IPS-15b (cell line): ENCODE data around the gene LAMB1.
"Not testable (repeated sequence)": the region's sequence is repeated elsewhere in the genome, so short reads cannot be mapped to it uniquely, and the experiment has no call there.

Experiments used
- H3K27me3 ChIP-seq: one replicate; pipeline ENCODE4 v1.6.1; 2013; ENCODE audit warnings: low read length; ENCODE audit not compliant: control insufficient read depth, insufficient read depth
- H3K36me3 ChIP-seq: one replicate; pipeline ENCODE4 v1.6.1; 2013; ENCODE audit warnings: low read length; ENCODE audit not compliant: control insufficient read depth, insufficient read depth
- H3K4me1 ChIP-seq: one replicate; pipeline ENCODE4 v1.6.1; 2013; ENCODE audit warnings: mild to moderate bottlenecking, low read length; ENCODE audit not compliant: control insufficient read depth, insufficient read depth
- H3K4me3 ChIP-seq: one replicate; pipeline ENCODE4 v1.5.1; 2013; ENCODE audit warnings: low read depth, low read length
- H3K9ac ChIP-seq: one replicate; pipeline ENCODE4 v1.6.1; 2013; ENCODE audit warnings: low read depth, mild to moderate bottlenecking, low read length
- H3K9me3 ChIP-seq: one replicate; pipeline ENCODE4 v1.6.1; 2013; ENCODE audit warnings: mild to moderate bottlenecking, low read length; ENCODE audit not compliant: control insufficient read depth, insufficient read depth

LAMB1 gene

GRCh38 chr7:107891636-107892366 lies 111.2 kb downstream of the LAMB1 start:
- H3K4me3 ChIP-seq: peak overlapping the region; percentile 95
- H3K9ac ChIP-seq: peak overlapping the region; percentile 88
- H3K27me3 ChIP-seq: no peaks in the 10 kb centered on the region
- H3K4me1 ChIP-seq: no peaks in the 10 kb centered on the region
- H3K9me3 ChIP-seq: no peaks in the 10 kb centered on the region
- peaks cover 5% of the 10 kb centered on the region for H3K36me3 ChIP-seq

- Histone ChIP-seq H3K9me3 (no peaks in the 10 kb centered on the region), H3K9ac (peak within 1 kb of the TSS; percentile 88), H3K4me3 (peak within 1 kb of the TSS; percentile 95), H3K4me1 (no peaks in the 10 kb centered on the region), H3K27me3 (no peaks in the 10 kb centered on the region), H3K36me3 (peaks cover 4% of the 10 kb centered on the region)
These were observed 111.9 kb downstream of the LAMB1 start, which contains the start of gene DLD for GRCh38 chr7:107890962-107891635. Gene DLD, plus strand, starts transcription at chr7:107891183. Its CDS starts 68 bp downstream, at chr7:107891251.

- H3K9me3 ChIP-seq: no peaks in the 10 kb centered on the region
- H3K27me3 ChIP-seq: no peaks in the 10 kb centered on the region
- no peaks in the 10 kb centered on the region for H3K4me1 ChIP-seq
- no peaks in the 10 kb centered on the region for H3K36me3 ChIP-seq
- no peak overlapping the region for H3K9ac ChIP-seq
- peak overlapping the region; percentile 95 for H3K4me3 ChIP-seq
These were observed 112.4 kb downstream of the LAMB1 start for GRCh38 chr7:107890493-107890961.

- Histone ChIP-seq H3K9me3 (no peaks in the 10 kb centered on the region), H3K4me3 (no peak overlapping the region), H3K4me1 (no peaks in the 10 kb centered on the region), H3K36me3 (no peaks in the 10 kb centered on the region), H3K9ac (no peak overlapping the region), H3K27me3 (no peaks in the 10 kb centered on the region)
These were observed 113.0 kb downstream of the LAMB1 start for GRCh38 chr7:107889992-107890391.

- not testable (repeated sequence) for H3K4me3 ChIP-seq, H3K9me3 ChIP-seq, H3K4me1 ChIP-seq, H3K36me3 ChIP-seq, H3K27me3 ChIP-seq, H3K9ac ChIP-seq
These were observed 115.1 kb downstream of the LAMB1 start for GRCh38 chr7:107887827-107888226.

- no peak overlapping the region for H3K4me3 ChIP-seq
- H3K4me1 ChIP-seq: no peaks in the 10 kb centered on the region
These were observed 118.7 kb downstream of the LAMB1 start for GRCh38 chr7:107884066-107884818.

GRCh38 chr7:107882766-107883165 lies 120.2 kb downstream of the LAMB1 start:
- Histone ChIP-seq H3K4me1 (no peaks in the 10 kb centered on the region), H3K9me3 (no peaks in the 10 kb centered on the region), H3K27me3 (no peaks in the 10 kb centered on the region), H3K4me3 (no peak overlapping the region), H3K36me3 (no peaks in the 10 kb centered on the region), H3K9ac (no peak overlapping the region)

More at GRCh38 chr7:107884066-107884818, 118.7 kb downstream of the LAMB1 start:
- Histone ChIP-seq H3K36me3 (no peaks in the 10 kb centered on the region), H3K9me3 (no peaks in the 10 kb centered on the region), H3K9ac (no peak overlapping the region), H3K27me3 (no peaks in the 10 kb centered on the region)

- Histone ChIP-seq H3K36me3 (no peaks in the 10 kb centered on the region), H3K4me3 (no peak overlapping the region), H3K9ac (no peak overlapping the region), H3K4me1 (no peaks in the 10 kb centered on the region), H3K27me3 (no peaks in the 10 kb centered on the region), H3K9me3 (no peaks in the 10 kb centered on the region)
These were observed 123.4 kb downstream of the LAMB1 start for GRCh38 chr7:107879400-107880035.

- no peaks in the 10 kb centered on the region for H3K27me3 ChIP-seq
- no peaks in the 10 kb centered on the region for H3K9me3 ChIP-seq
- no peak overlapping the region for H3K9ac ChIP-seq
- no peaks in the 10 kb centered on the region for H3K4me1 ChIP-seq
- no peaks in the 10 kb centered on the region for H3K36me3 ChIP-seq
- no peak overlapping the region for H3K4me3 ChIP-seq
These were observed 124.3 kb downstream of the LAMB1 start for GRCh38 chr7:107878636-107879035.

- Histone ChIP-seq H3K9ac (no peak overlapping the region), H3K36me3 (no peaks in the 10 kb centered on the region), H3K27me3 (no peaks in the 10 kb centered on the region), H3K4me3 (no peak overlapping the region), H3K9me3 (no peaks in the 10 kb centered on the region), H3K4me1 (no peaks in the 10 kb centered on the region)
These were observed 125.1 kb downstream of the LAMB1 start for GRCh38 chr7:107877731-107878382.

GRCh38 chr7:107876916-107877315 lies 126.0 kb downstream of the LAMB1 start:
- no peaks in the 10 kb centered on the region for H3K4me1 ChIP-seq
- H3K36me3 ChIP-seq: no peaks in the 10 kb centered on the region
- H3K9ac ChIP-seq: no peak overlapping the region
- no peaks in the 10 kb centered on the region for H3K27me3 ChIP-seq
- H3K9me3 ChIP-seq: no peaks in the 10 kb centered on the region
- no peak overlapping the region for H3K4me3 ChIP-seq
